Spinal cord (tissue), 10 donors: ENCODE measurements around the gene GRIA3. TPM values are rescaled to one million over a fixed set of nuclear protein-coding genes. Genes with fewer than 3 reads are reported as not detected.

Experiments
- DNase-seq, 6 donors: peaks; one replicate each; pipeline versions ENCODE4 v3.0.0 to v3.0.0-alpha.2; 2013 to 2015; ENCODE audit warnings: low spot score in 6 of 6, low read depth in 4 of 6
- H3K27ac ChIP-seq: one replicate; pipeline ENCODE4 v1.5.1; 2013; ENCODE audit warnings: low read depth, low read length, control low read depth
- H3K27me3 ChIP-seq: one replicate; pipeline ENCODE4 v1.6.1; 2013; ENCODE audit warnings: low read length; ENCODE audit not compliant: control insufficient read depth, insufficient read depth
- H3K36me3 ChIP-seq: one replicate; pipeline ENCODE4 v1.6.1; 2013; ENCODE audit warnings: low read length; ENCODE audit not compliant: control insufficient read depth, insufficient read depth
- H3K4me1 ChIP-seq: one replicate; pipeline ENCODE4 v1.6.1; 2013; ENCODE audit warnings: low read length; ENCODE audit not compliant: control insufficient read depth, insufficient read depth
- H3K4me3 ChIP-seq: one replicate; pipeline ENCODE4 v1.5.1; 2013; ENCODE audit warnings: low read depth, low read length, control low read depth
- H3K9me3 ChIP-seq: one replicate; pipeline ENCODE4 v1.6.1; 2013; ENCODE audit warnings: low read length; ENCODE audit not compliant: control insufficient read depth, insufficient read depth
- WGBS: methylation state at CpG from one replicate; pipeline ENCODE4 v1.1.5; 2013; ENCODE audit warnings: missing lambda C conversion rate; ENCODE audit not compliant: insufficient coverage; 5-methylcytosine and 5-hydroxymethylcytosine counted together
- polyA plus RNA-seq, 2 donors: library from polyadenylated mRNA; unstranded; fragments of 120-200 nt; gene quantifications; one replicate each; pipeline ENCODE4 v1.2.1, GENCODE V29; 2013; ENCODE audit not compliant: insufficient read length in 2 of 2
- total RNA-seq, 2 donors: library from RNA; depleted of rRNA in 1 of 2; stranded (reverse); fragments of 120-200 nt in 1 of 2; fragments of >200 nt in 1 of 2; gene quantifications; one replicate each; pipeline versions ENCODE4 v1.2.3 to v1.2.4, GENCODE V29; 2013 to 2014
- donor health status: healthy.

Gene GRIA3
- total and polyA plus RNA-seq, 4 donors, result 22.3 to 62.0 (median 46.6) TPM

GRCh38 chrX:123476611-123477219, 292.6 kb downstream of the GRIA3 start:
- Histone ChIP-seq H3K4me1 (no peaks in the 10 kb centered on the region), H3K27me3 (no peaks in the 10 kb centered on the region), H3K36me3 (no peaks in the 10 kb centered on the region), H3K9me3 (no peaks in the 10 kb centered on the region), H3K4me3 (no peak overlapping the region), H3K27ac (no peak overlapping the region)
- DNase-seq, result peak in 1 of 6 donors; percentile 16
- 53% methylated on average over 3 of the region's 5 CpGs for WGBS

- 78% methylated on average over 3 of the region's 3 CpGs for WGBS
- Histone ChIP-seq H3K4me3 (no peak overlapping the region), H3K9me3 (no peaks in the 10 kb centered on the region)
Measured at GRCh38 chrX:123477673-123478072, 293.6 kb downstream of the GRIA3 start.

DNA sequence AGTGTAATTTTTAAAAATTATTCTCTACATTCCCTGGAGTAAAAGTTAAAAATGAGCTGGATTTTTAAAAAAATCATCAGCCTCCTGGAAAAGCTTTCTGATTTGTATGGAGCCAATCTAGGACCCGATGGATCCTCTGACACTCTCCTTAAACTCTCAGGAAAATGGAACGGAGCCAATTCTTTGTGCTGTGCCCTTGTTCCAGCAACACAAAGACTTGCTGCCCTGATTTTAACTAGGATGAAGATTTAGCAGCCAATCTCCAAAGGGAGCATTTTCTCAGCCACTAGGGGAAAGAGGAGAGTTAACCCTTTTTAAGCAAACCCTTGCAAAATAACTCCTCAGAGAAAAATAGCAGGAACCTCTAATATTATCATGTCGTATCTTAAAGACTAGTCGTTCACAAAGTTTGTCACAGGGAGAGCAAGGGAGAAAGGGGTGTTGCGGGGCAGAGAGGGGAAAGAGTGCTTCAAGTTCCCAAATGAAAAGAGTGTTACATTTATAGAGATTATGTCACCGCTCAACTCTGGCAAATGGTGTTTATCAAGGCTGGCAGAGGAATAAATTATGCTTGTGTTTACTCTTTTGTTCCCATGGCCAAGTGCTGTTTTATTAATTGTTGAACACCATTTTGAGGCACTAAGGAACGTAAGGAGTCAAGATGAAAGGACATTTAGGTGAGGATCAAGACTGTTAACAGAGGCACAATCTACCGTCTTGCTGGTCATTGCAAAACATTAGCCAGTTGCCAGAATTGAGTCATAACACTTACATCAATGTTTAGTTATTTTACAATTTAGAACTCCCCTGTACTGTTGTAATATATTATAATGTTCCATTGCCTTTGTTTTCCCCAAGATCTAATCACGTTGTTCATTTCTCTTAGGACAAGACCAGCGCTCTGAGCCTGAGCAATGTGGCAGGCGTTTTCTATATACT, 298.1 kb downstream of the GRIA3 start:
- Histone ChIP-seq H3K4me1 (no peaks in the 10 kb centered on the region), H3K9me3 (no peaks in the 10 kb centered on the region), H3K27me3 (no peaks in the 10 kb centered on the region), H3K4me3 (no peak overlapping the region), H3K36me3 (no peaks in the 10 kb centered on the region), H3K27ac (no peak overlapping the region)
- DNase-seq, result peak in 4 of 6 donors; percentile 15 to 67 (median 40)
- WGBS, result 51% methylated on average over 3 of the region's 11 CpGs

More at GRCh38 chrX:123477673-123478072, 293.6 kb downstream of the GRIA3 start:
- Histone ChIP-seq H3K27ac (no peak overlapping the region), H3K27me3 (no peaks in the 10 kb centered on the region), H3K36me3 (no peaks in the 10 kb centered on the region), H3K4me1 (no peaks in the 10 kb centered on the region)
- DNase-seq, result no peak

- no CpG with 5 or more reads among the region's 2 CpGs for WGBS
- H3K9me3 ChIP-seq, result no peaks in the 10 kb centered on the region
- no peak overlapping the region for H3K4me3 ChIP-seq
- H3K36me3 ChIP-seq, result no peaks in the 10 kb centered on the region
- H3K27ac ChIP-seq, result no peak overlapping the region
- DNase-seq, result peak in 3 of 6 donors; percentile 12 to 49 (median 20)
- H3K27me3 ChIP-seq, result no peaks in the 10 kb centered on the region
- H3K4me1 ChIP-seq, result no peaks in the 10 kb centered on the region
Measured at GRCh38 chrX:123486297-123486696, 302.2 kb downstream of the GRIA3 start.

DNA sequence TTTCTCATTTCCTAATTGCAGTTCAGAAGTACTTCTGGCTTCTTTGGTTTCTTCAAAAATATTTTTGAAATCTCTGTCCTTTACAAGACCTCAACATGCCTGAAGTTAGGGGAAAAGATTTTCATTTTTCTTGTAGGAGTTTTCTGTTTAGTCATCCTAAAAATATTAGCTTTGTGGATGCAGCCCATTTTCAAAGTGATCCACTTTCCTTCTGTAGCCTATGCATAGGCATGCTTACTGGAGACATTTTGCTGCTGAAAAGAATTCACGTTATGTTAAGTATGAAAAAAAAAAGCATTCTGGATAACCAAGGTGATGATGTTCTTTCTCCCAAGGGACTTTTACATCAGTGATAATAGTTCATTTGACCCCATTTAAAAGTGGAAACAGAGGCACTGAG, 303.2 kb downstream of the GRIA3 start:
- Histone ChIP-seq H3K4me1 (no peaks in the 10 kb centered on the region), H3K27me3 (no peaks in the 10 kb centered on the region), H3K27ac (no peak overlapping the region), H3K9me3 (no peaks in the 10 kb centered on the region), H3K36me3 (no peaks in the 10 kb centered on the region), H3K4me3 (no peak overlapping the region)
- no peak for DNase-seq
- no CpG with 5 or more reads among the region's 1 CpG for WGBS

DNA sequence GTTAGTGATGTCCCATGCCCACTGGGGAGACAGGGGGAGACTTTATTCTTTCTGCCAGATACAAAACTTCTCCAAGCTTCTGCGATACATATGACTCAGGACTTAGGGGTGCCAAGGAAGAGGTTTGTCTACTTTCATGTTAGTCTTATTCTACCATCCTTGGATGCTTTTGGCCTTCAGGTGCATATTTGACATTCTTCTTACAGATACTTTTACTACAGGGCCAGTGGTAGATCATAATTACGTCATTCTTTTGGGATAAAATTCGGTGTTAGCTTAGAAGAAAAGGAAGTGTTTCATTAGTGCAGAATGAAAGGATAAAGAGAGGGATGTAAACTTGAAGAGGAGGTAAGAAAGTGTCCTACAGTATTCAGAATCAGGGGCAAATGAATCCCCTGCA, 303.6 kb downstream of the GRIA3 start:
- Histone ChIP-seq H3K27ac (no peak overlapping the region), H3K27me3 (no peaks in the 10 kb centered on the region), H3K9me3 (no peaks in the 10 kb centered on the region), H3K36me3 (no peaks in the 10 kb centered on the region), H3K4me1 (no peaks in the 10 kb centered on the region), H3K4me3 (no peak overlapping the region)
- no CpG with 5 or more reads among the region's 3 CpGs for WGBS
- DNase-seq, result no peak

- H3K4me1 ChIP-seq, result no peaks in the 10 kb centered on the region
- no peaks in the 10 kb centered on the region for H3K36me3 ChIP-seq
- DNase-seq, result no peak
- H3K4me3 ChIP-seq, result no peak overlapping the region
- 60% methylated on average over 1 of the region's 1 CpG for WGBS
- H3K27ac ChIP-seq, result no peak overlapping the region
- H3K9me3 ChIP-seq, result no peaks in the 10 kb centered on the region
- no peaks in the 10 kb centered on the region for H3K27me3 ChIP-seq
Measured at GRCh38 chrX:123489011-123489410, 304.9 kb downstream of the GRIA3 start.

GRCh38 chrX:123493857-123494256, 309.8 kb downstream of the GRIA3 start:
- no peak overlapping the region for H3K4me3 ChIP-seq
- DNase-seq, result no peak
- H3K27ac ChIP-seq, result no peak overlapping the region
- no peaks in the 10 kb centered on the region for H3K36me3 ChIP-seq
- H3K4me1 ChIP-seq, result no peaks in the 10 kb centered on the region
- no peaks in the 10 kb centered on the region for H3K27me3 ChIP-seq
- no peaks in the 10 kb centered on the region for H3K9me3 ChIP-seq
- WGBS, result 20% methylated on average over 1 of the region's 1 CpG

DNA sequence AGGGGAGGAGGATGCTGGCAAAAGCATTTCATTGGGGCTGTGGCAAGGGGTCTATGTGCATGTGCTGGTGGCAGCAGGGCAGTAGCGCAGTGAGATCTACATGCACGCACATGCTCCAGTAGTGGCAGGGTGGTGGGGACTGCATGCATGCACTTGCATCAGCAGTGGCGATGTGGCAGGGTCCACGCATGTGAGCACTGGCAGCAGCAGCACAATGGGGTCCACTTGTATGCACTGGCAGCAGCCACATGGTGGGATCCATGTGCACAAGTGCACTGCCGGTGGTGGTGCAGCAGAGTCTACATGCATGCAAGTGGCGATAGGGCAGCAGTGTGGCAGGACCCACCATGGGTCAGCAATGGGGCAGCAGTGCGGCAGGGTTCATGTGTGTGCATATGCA, 315.7 kb downstream of the GRIA3 start:
- Histone ChIP-seq H3K4me1 (no peaks in the 10 kb centered on the region), H3K36me3 (no peaks in the 10 kb centered on the region), H3K9me3 (no peaks in the 10 kb centered on the region), H3K27me3 (no peaks in the 10 kb centered on the region), H3K27ac (no peak overlapping the region), H3K4me3 (no peak overlapping the region)
- 91% methylated on average over 7 of the region's 7 CpGs for WGBS
- DNase-seq, result no peak

- Histone ChIP-seq H3K4me3 (no peak overlapping the region), H3K27me3 (no peaks in the 10 kb centered on the region), H3K36me3 (no peaks in the 10 kb centered on the region), H3K9me3 (no peaks in the 10 kb centered on the region), H3K4me1 (no peaks in the 10 kb centered on the region), H3K27ac (no peak overlapping the region)
- DNase-seq, result no peak
- WGBS, result no CpG with 5 or more reads among the region's 2 CpGs
Measured at GRCh38 chrX:123504047-123504446, 320.0 kb downstream of the GRIA3 start.
